GM08714 (cell line): ENCODE measurements around the gene ERC2.

Source experiments
- H3K4me3 ChIP-seq: fragments of 200-500 bp; sonication (Bioruptor generic); 2 replicates; pipeline ENCODE4 v1.5.1; 2014; ENCODE audit warnings: mild to moderate bottlenecking, low read length, inconsistent platforms
- ZNF274 ChIP-seq: IDR thresholded peaks from 2 replicates; pipeline ENCODE4 v1.6.1; 2012; ENCODE audit warnings: mild to moderate bottlenecking, low read depth, low read length

ERC2 gene

GRCh38 chr3:56238299-56238698 lies 230.0 kb downstream of the ERC2 start:
- no peak for TF ChIP-seq ZNF274
- no peak overlapping the region for H3K4me3 ChIP-seq

GRCh38 chr3:56233742-56234141 lies 234.5 kb downstream of the ERC2 start:
- no peak overlapping the region for H3K4me3 ChIP-seq
- no peak for TF ChIP-seq ZNF274

- no peak for TF ChIP-seq ZNF274
- H3K4me3 ChIP-seq, result no peak overlapping the region
Observed at GRCh38 chr3:56229311-56229710, 239.0 kb downstream of the ERC2 start.

- H3K4me3 ChIP-seq, result no peak overlapping the region
- no peak for TF ChIP-seq ZNF274
Observed at GRCh38 chr3:56222866-56223265, 245.4 kb downstream of the ERC2 start.

- no peak for TF ChIP-seq ZNF274
Observed at GRCh38 chr3:56219894-56220805, 248.1 kb downstream of the ERC2 start.

GRCh38 chr3:56209982-56210751 lies 258.1 kb downstream of the ERC2 start:
- no peak overlapping the region for H3K4me3 ChIP-seq
- no peak for TF ChIP-seq ZNF274

More at GRCh38 chr3:56219894-56220805, 248.1 kb downstream of the ERC2 start:
- H3K4me3 ChIP-seq, result no peak overlapping the region

- no peak for TF ChIP-seq ZNF274
- H3K4me3 ChIP-seq, result no peak overlapping the region
Observed at GRCh38 chr3:56207922-56208321, 260.3 kb downstream of the ERC2 start.

GRCh38 chr3:56205406-56205805 lies 262.9 kb downstream of the ERC2 start:
- no peak overlapping the region for H3K4me3 ChIP-seq
- no peak for TF ChIP-seq ZNF274

GRCh38 chr3:56202997-56203396 lies 265.3 kb downstream of the ERC2 start:
- H3K4me3 ChIP-seq, result no peak overlapping the region
- TF ChIP-seq ZNF274, result no peak

GRCh38 chr3:56201407-56201806 lies 266.9 kb downstream of the ERC2 start:
- no peak for TF ChIP-seq ZNF274
- H3K4me3 ChIP-seq, result no peak overlapping the region

GRCh38 chr3:56200251-56200650 lies 268.0 kb downstream of the ERC2 start:
- TF ChIP-seq ZNF274, result no peak
- no peak overlapping the region for H3K4me3 ChIP-seq

GRCh38 chr3:56197991-56198390 lies 270.3 kb downstream of the ERC2 start:
- TF ChIP-seq ZNF274, result no peak
- H3K4me3 ChIP-seq, result no peak overlapping the region

GRCh38 chr3:56197259-56197965 lies 270.9 kb downstream of the ERC2 start:
- TF ChIP-seq ZNF274, result no peak
- H3K4me3 ChIP-seq, result no peak overlapping the region

GRCh38 chr3:56196700-56197099 lies 271.6 kb downstream of the ERC2 start:
- TF ChIP-seq ZNF274, result no peak
- H3K4me3 ChIP-seq, result no peak overlapping the region

GRCh38 chr3:56193519-56193918 lies 274.7 kb downstream of the ERC2 start:
- no peak overlapping the region for H3K4me3 ChIP-seq
- TF ChIP-seq ZNF274, result no peak
